Right hindlimb (tissue), 1 donor: ENCODE results near the gene CEP68.

Source experiments
- DNase-seq: peaks from one replicate; pipeline ENCODE4 v3.0.0-alpha.2; 2018

Gene CEP68

DNA sequence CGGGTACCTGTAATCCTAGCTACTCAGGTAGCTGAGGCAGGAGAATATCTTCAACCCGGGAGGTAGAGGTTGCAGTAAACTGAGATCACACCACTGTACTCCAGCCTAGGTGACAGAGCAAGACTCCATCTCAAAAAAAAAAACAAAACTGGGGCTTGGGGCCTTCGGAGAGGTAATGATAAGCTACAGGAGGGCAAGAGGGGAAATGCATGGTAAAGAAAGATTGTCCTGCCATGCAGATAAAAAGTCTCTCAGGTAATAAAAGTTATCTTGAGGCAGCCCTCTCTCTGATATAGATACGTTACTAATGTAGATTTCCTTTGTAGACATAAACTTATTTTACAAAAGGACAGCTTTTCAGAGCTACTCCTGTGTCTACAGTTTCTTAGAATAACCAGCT, 77.4 kb downstream of the CEP68 start:
- DNase-seq: no peak

- DNase-seq: no peak
Measured at GRCh38 chr2:65134158-65134557, 77.9 kb downstream of the CEP68 start.

GRCh38 chr2:65136253-65136652, 80.0 kb downstream of the CEP68 start:
- DNase-seq: no peak
